Neural cell (in vitro differentiated cells): Measurements from ENCODE around the gene PRKAG2. TPM values are rescaled to one million over a fixed set of nuclear protein-coding genes. Genes with fewer than 3 reads are reported as not detected.

Experiments
- H2AFZ ChIP-seq: fragments of 200-600, 300-800 bp; sonication (generic), shearing (Covaris generic); 2 replicates; pipeline ENCODE4 v1.6.0; 2014; ENCODE audit warnings: low read depth, mild to moderate bottlenecking, antibody characterized with exemption, low read length, moderate library complexity
- H3F3A ChIP-seq: fragments of 200-600 bp; shearing (Covaris generic); 2 replicates; pipeline ENCODE4 v1.6.1; 2016; ENCODE audit warnings: mild to moderate bottlenecking, moderate library complexity, mixed read lengths, antibody characterized with exemption, low read length; ENCODE audit not compliant: insufficient read depth, poor library complexity, severe bottlenecking
- H3K27ac ChIP-seq: fragments of 200-600, 300-800 bp; sonication (generic), shearing (Covaris generic); 2 replicates; pipeline ENCODE4 v1.5.1; 2014; ENCODE audit warnings: mild to moderate bottlenecking, low read length, moderate library complexity
- H3K27me3 ChIP-seq: fragments of 300-800, 200-600 bp; sonication (generic), shearing (Covaris generic); 2 replicates; pipeline ENCODE4 v1.6.0; 2014; ENCODE audit warnings: mild to moderate bottlenecking, low read depth, low read length, moderate library complexity; ENCODE audit not compliant: insufficient read depth
- H3K36me3 ChIP-seq: fragments of 300-800, 200-600 bp; sonication (generic), shearing (Covaris generic); 2 replicates; pipeline ENCODE4 v1.5.1; 2014; ENCODE audit warnings: mild to moderate bottlenecking, antibody characterized with exemption, low read length, moderate library complexity; ENCODE audit not compliant: insufficient read depth
- H3K4me2 ChIP-seq: fragments of 300-800, 200-600 bp; sonication (generic), shearing (Covaris generic); 2 replicates; pipeline ENCODE4 v1.6.0; 2014; ENCODE audit warnings: mild to moderate bottlenecking, low read length
- H3K4me3 ChIP-seq: fragments of 300-800, 200-600 bp; sonication (generic), shearing (Covaris generic); 2 replicates; pipeline ENCODE4 v1.5.1; 2014; ENCODE audit warnings: mild to moderate bottlenecking, low read length, moderate library complexity
- H3K79me2 ChIP-seq: fragments of 200-600 bp; shearing (Covaris generic); replicated peaks from 2 replicates; pipeline ENCODE4 v1.6.0; 2014; ENCODE audit warnings: mild to moderate bottlenecking, low read length, moderate library complexity; ENCODE audit not compliant: insufficient read depth
- H3K9ac ChIP-seq: fragments of 300-800, 200-600 bp; sonication (generic), shearing (Covaris generic); 2 replicates; pipeline ENCODE4 v1.6.1; 2016; ENCODE audit warnings: mild to moderate bottlenecking, low read length, mixed read lengths
- H3K9me2 ChIP-seq: fragments of 200-600 bp; shearing (Covaris generic); 2 replicates; pipeline ENCODE4 v1.6.1; 2016; ENCODE audit warnings: mild to moderate bottlenecking, low read length, mixed read lengths; ENCODE audit not compliant: insufficient read depth
- H3K9me3 ChIP-seq: fragments of 200-600, 300-800 bp; sonication (generic), shearing (Covaris generic); 2 replicates; pipeline ENCODE4 v1.6.1; 2016; ENCODE audit warnings: mild to moderate bottlenecking, mixed run types, low read length, moderate library complexity, mixed read lengths
- H4K20me1 ChIP-seq: fragments of 200-600 bp; shearing (Covaris generic); 2 replicates; pipeline ENCODE4 v1.6.1; 2016; ENCODE audit warnings: mild to moderate bottlenecking, mixed run types; ENCODE audit not compliant: insufficient read depth
- EP300 ChIP-seq: fragments of 450-650 bp; conservative IDR thresholded peaks from 2 replicates; pipeline ENCODE4 v1.6.1; 2014; ENCODE audit warnings: antibody characterized with exemption, mild to moderate bottlenecking, moderate library complexity; ENCODE audit not compliant: poor library complexity, severe bottlenecking
- EZH2 ChIP-seq: fragments of 200-600, 300-800 bp; shearing (Covaris generic), sonication (generic); IDR thresholded peaks from 2 replicates; pipeline ENCODE4 v1.6.1; 2014; ENCODE audit warnings: antibody characterized with exemption, low read length, borderline replicate concordance, mild to moderate bottlenecking; ENCODE audit not compliant: insufficient read depth, poor library complexity, severe bottlenecking
- MXI1 ChIP-seq: fragments of 450-650 bp; conservative IDR thresholded peaks from 2 replicates; pipeline ENCODE4 v1.6.1; 2014; ENCODE audit warnings: antibody characterized with exemption, mild to moderate bottlenecking; ENCODE audit not compliant: poor library complexity, severe bottlenecking
- POLR2AphosphoS5 ChIP-seq: IDR thresholded peaks from 2 replicates; pipeline ENCODE4 v1.6.1; 2012
- RAD21 ChIP-seq: fragments of 450-650 bp; conservative IDR thresholded peaks from 2 replicates; pipeline ENCODE4 v1.6.1; 2014; ENCODE audit warnings: antibody characterized with exemption, mild to moderate bottlenecking, moderate library complexity
- SMC3 ChIP-seq: fragments of 450-650 bp; conservative IDR thresholded peaks from 2 replicates; pipeline ENCODE4 v1.6.1; 2014; ENCODE audit warnings: antibody characterized with exemption, mild to moderate bottlenecking, moderate library complexity; ENCODE audit not compliant: poor library complexity
- TAF1 ChIP-seq: IDR thresholded peaks from 2 replicates; pipeline ENCODE4 v1.6.1; 2012; ENCODE audit warnings: low read depth
- polyA plus RNA-seq: library from polyadenylated mRNA; depleted of rRNA; stranded (reverse); fragments of >200 nt; gene quantifications from 2 replicates; pipeline ENCODE4 v1.2.3, GENCODE V29; 2014
- TF ChIP-seq, protein P1 (sequence below): IDR thresholded peaks from 2 replicates; pipeline ENCODE4 v1.6.1; 2012; ENCODE audit warnings: borderline replicate concordance
- TF ChIP-seq, protein P2 (sequence below): fragments of 450-650 bp; IDR thresholded peaks from 2 replicates; pipeline ENCODE4 v1.5.1; 2014; ENCODE audit warnings: antibody characterized with exemption, mild to moderate bottlenecking, moderate library complexity; ENCODE audit not compliant: poor library complexity, severe bottlenecking

Gene PRKAG2
- polyA plus RNA-seq, 1 donor from 2014 or later, result 22.9 TPM

DNA sequence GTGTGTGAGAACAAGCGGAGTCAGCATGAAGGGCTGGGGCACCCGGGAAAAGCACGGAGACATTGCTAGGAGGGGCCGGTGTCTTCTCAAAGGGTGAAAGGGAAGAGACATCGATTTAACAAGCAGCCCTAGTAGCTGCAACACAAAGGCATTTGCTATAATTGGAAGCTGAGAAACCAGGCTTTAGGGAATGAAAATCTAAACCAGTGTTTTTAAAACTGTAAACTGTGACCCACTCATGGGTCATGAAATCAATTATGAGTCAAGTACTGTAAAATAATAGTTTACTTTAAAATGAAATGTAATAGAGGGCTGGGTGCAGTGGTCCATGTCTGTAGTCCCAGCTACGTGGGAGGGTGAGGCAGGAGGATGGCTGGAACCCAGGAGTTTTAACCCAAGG, 228.5 kb downstream of the PRKAG2 start:
- TF ChIP-seq TAF1 (no peak), SMC3 (no peak), MXI1 (no peak), EP300 (no peak), RAD21 (no peak), EZH2 (no peak), POLR2AphosphoS5 (no peak)
- TF ChIP-seq, protein P1, sequence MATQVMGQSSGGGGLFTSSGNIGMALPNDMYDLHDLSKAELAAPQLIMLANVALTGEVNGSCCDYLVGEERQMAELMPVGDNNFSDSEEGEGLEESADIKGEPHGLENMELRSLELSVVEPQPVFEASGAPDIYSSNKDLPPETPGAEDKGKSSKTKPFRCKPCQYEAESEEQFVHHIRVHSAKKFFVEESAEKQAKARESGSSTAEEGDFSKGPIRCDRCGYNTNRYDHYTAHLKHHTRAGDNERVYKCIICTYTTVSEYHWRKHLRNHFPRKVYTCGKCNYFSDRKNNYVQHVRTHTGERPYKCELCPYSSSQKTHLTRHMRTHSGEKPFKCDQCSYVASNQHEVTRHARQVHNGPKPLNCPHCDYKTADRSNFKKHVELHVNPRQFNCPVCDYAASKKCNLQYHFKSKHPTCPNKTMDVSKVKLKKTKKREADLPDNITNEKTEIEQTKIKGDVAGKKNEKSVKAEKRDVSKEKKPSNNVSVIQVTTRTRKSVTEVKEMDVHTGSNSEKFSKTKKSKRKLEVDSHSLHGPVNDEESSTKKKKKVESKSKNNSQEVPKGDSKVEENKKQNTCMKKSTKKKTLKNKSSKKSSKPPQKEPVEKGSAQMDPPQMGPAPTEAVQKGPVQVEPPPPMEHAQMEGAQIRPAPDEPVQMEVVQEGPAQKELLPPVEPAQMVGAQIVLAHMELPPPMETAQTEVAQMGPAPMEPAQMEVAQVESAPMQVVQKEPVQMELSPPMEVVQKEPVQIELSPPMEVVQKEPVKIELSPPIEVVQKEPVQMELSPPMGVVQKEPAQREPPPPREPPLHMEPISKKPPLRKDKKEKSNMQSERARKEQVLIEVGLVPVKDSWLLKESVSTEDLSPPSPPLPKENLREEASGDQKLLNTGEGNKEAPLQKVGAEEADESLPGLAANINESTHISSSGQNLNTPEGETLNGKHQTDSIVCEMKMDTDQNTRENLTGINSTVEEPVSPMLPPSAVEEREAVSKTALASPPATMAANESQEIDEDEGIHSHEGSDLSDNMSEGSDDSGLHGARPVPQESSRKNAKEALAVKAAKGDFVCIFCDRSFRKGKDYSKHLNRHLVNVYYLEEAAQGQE, result no peak
- TF ChIP-seq, protein P2, sequence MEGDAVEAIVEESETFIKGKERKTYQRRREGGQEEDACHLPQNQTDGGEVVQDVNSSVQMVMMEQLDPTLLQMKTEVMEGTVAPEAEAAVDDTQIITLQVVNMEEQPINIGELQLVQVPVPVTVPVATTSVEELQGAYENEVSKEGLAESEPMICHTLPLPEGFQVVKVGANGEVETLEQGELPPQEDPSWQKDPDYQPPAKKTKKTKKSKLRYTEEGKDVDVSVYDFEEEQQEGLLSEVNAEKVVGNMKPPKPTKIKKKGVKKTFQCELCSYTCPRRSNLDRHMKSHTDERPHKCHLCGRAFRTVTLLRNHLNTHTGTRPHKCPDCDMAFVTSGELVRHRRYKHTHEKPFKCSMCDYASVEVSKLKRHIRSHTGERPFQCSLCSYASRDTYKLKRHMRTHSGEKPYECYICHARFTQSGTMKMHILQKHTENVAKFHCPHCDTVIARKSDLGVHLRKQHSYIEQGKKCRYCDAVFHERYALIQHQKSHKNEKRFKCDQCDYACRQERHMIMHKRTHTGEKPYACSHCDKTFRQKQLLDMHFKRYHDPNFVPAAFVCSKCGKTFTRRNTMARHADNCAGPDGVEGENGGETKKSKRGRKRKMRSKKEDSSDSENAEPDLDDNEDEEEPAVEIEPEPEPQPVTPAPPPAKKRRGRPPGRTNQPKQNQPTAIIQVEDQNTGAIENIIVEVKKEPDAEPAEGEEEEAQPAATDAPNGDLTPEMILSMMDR, result no peak
- Histone ChIP-seq H3K27me3 (no peaks in the 10 kb centered on the region), H3K27ac (no peak overlapping the region), H4K20me1 (no peaks in the 10 kb centered on the region), H2AFZ (no peak overlapping the region), H3K79me2 (no peaks in the 10 kb centered on the region), H3K9ac (no peak overlapping the region), H3K36me3 (no peaks in the 10 kb centered on the region), H3K9me3 (peaks cover 5% of the 10 kb centered on the region), H3K9me2 (no peaks in the 10 kb centered on the region), H3K4me2 (no peak overlapping the region), H3F3A (no peaks in the 10 kb centered on the region), H3K4me3 (no peak overlapping the region)

DNA sequence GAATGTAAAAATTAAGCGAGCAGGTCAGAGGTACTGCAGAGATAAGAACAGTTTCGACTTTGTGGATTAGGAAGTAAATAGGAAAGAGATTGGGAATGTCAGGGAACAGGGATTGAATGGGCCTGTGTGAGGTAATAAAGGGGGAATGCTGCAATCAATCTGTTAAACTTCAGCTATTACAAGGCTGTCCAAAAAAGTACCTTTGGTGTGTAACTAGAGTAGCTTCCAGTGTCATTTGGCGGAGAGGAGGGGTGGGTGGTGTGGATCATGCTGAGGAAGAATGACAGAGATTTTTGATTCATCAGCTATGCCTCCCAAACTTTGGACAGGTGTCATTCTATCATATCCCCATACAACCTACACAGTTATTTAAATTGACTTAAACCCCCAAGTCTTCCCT, 229.0 kb downstream of the PRKAG2 start:
- no peaks in the 10 kb centered on the region for H3K79me2 ChIP-seq
- no peaks in the 10 kb centered on the region for H4K20me1 ChIP-seq
- H3K4me3 ChIP-seq, result no peak overlapping the region
- no peak for TF ChIP-seq EZH2
- TF ChIP-seq, protein P1, result no peak
- no peak for TF ChIP-seq MXI1
- no peak for TF ChIP-seq RAD21
- no peak for TF ChIP-seq POLR2AphosphoS5
- no peak for TF ChIP-seq TAF1
- TF ChIP-seq EP300, result no peak
- H3K36me3 ChIP-seq, result no peaks in the 10 kb centered on the region
- H3K9me2 ChIP-seq, result no peaks in the 10 kb centered on the region
- no peaks in the 10 kb centered on the region for H3F3A ChIP-seq
- peaks cover 5% of the 10 kb centered on the region for H3K9me3 ChIP-seq
- no peaks in the 10 kb centered on the region for H3K27me3 ChIP-seq
- H3K9ac ChIP-seq, result no peak overlapping the region
- no peak overlapping the region for H3K4me2 ChIP-seq
- no peak overlapping the region for H3K27ac ChIP-seq
- H2AFZ ChIP-seq, result no peak overlapping the region
